Chondrocyte (in vitro differentiated cells): ENCODE results near the gene OR5B21. TPM values are rescaled to one million over a fixed set of nuclear protein-coding genes. Genes with fewer than 3 reads are reported as not detected.

Experiments
- DNase-seq: peaks from one replicate; pipeline ENCODE4 v3.0.0; 2021; ENCODE audit warnings: mixed read lengths, low spot score
- H3K27ac Mint-ChIP-seq: one replicate; pipeline ENCODE4 v1.8.0; 2021; ENCODE audit warnings: mild to moderate bottlenecking, moderate library complexity, mixed read lengths; ENCODE audit not compliant: unreplicated experiment
- H3K27me3 Mint-ChIP-seq: 2 replicates; pipeline ENCODE4 v1.8.0; 2021; ENCODE audit warnings: low read depth, mixed read lengths
- H3K36me3 Mint-ChIP-seq: 2 replicates; pipeline ENCODE4 v1.8.0; 2021; ENCODE audit warnings: low read depth, mixed read lengths
- H3K4me1 Mint-ChIP-seq: 2 replicates; pipeline ENCODE4 v1.8.0; 2021; ENCODE audit warnings: low read depth, mild to moderate bottlenecking, mixed read lengths
- H3K4me3 Mint-ChIP-seq: one replicate; pipeline ENCODE4 v1.8.0; 2021; ENCODE audit warnings: mild to moderate bottlenecking, moderate library complexity, mixed read lengths; ENCODE audit not compliant: unreplicated experiment
- H3K9me3 Mint-ChIP-seq: 2 replicates; pipeline ENCODE4 v1.8.0; 2021; ENCODE audit warnings: low read depth, mixed read lengths
- CTCF ChIP-seq: fragments of 200-600 bp; sonication (generic); IDR thresholded peaks from 2 replicates; pipeline ENCODE4 v1.5.0; 2021; ENCODE audit warnings: antibody characterized with exemption, mild to moderate bottlenecking, moderate library complexity
- total RNA-seq: library from RNA; stranded (reverse); gene quantifications from 3 replicates; pipeline ENCODE4 v1.2.1, GENCODE V29; 2021

OR5B21 gene
- total RNA-seq, 1 donor from 2014 or later = not detected

- Mint-ChIP-seq H3K36me3 (no peaks in the 10 kb centered on the region), H3K27ac (no peak overlapping the region), H3K27me3 (peaks cover 25% of the 10 kb centered on the region), H3K4me1 (no peaks in the 10 kb centered on the region), H3K4me3 (no peak overlapping the region), H3K9me3 (peaks cover 2% of the 10 kb centered on the region)
- no peak for DNase-seq
- no peak for TF ChIP-seq CTCF
Measured at GRCh38 chr11:58487170-58487569, 20.7 kb downstream of the OR5B21 start.

- TF ChIP-seq CTCF = no peak
- H3K4me1 Mint-ChIP-seq = no peaks in the 10 kb centered on the region
- H3K27ac Mint-ChIP-seq = no peak overlapping the region
- H3K9me3 Mint-ChIP-seq = peaks cover 2% of the 10 kb centered on the region
- no peaks in the 10 kb centered on the region for H3K36me3 Mint-ChIP-seq
- no peak for DNase-seq
- H3K4me3 Mint-ChIP-seq = no peak overlapping the region
- peaks cover 25% of the 10 kb centered on the region for H3K27me3 Mint-ChIP-seq
Measured at GRCh38 chr11:58485961-58486360, 21.9 kb downstream of the OR5B21 start.

- Mint-ChIP-seq H3K4me1 (no peaks in the 10 kb centered on the region), H3K4me3 (no peak overlapping the region), H3K27me3 (no peaks in the 10 kb centered on the region), H3K9me3 (peaks cover 34% of the 10 kb centered on the region), H3K36me3 (peaks cover 2% of the 10 kb centered on the region), H3K27ac (no peak overlapping the region)
- no peak for TF ChIP-seq CTCF
- DNase-seq = no peak
Measured at GRCh38 chr11:58471892-58472291, 36.0 kb downstream of the OR5B21 start.

- peaks cover 2% of the 10 kb centered on the region for H3K27me3 Mint-ChIP-seq
- no peak overlapping the region for H3K4me3 Mint-ChIP-seq
- no peak for DNase-seq
- no peaks in the 10 kb centered on the region for H3K4me1 Mint-ChIP-seq
- H3K27ac Mint-ChIP-seq = no peak overlapping the region
- no peak for TF ChIP-seq CTCF
- H3K36me3 Mint-ChIP-seq = no peaks in the 10 kb centered on the region
- peaks cover 6% of the 10 kb centered on the region for H3K9me3 Mint-ChIP-seq
Measured at GRCh38 chr11:58466293-58466692, 41.6 kb downstream of the OR5B21 start.

- Mint-ChIP-seq H3K36me3 (no peaks in the 10 kb centered on the region), H3K4me3 (no peak overlapping the region), H3K27me3 (peaks cover 2% of the 10 kb centered on the region), H3K4me1 (no peaks in the 10 kb centered on the region), H3K27ac (no peak overlapping the region), H3K9me3 (peaks cover 5% of the 10 kb centered on the region)
- no peak for TF ChIP-seq CTCF
- DNase-seq = no peak
Measured at GRCh38 chr11:58465690-58466089, 42.2 kb downstream of the OR5B21 start.

Other genes with a start within 250 kb of the OR5B21 start
- gene OR10W1, start 239.8 kb downstream of the OR5B21 start, total RNA-seq = not detected in 3 replicates
- gene OR5B17, start 149.0 kb downstream of the OR5B21 start, total RNA-seq = not detected in 3 replicates
- gene OR5B3, start 101.2 kb downstream of the OR5B21 start, total RNA-seq = not detected in 3 replicates
- gene OR5B2, start 80.0 kb downstream of the OR5B21 start, total RNA-seq = not detected in 3 replicates
- not detected in 3 replicates for gene OR5B12, start 65.9 kb downstream of the OR5B21 start, total RNA-seq
- 3.3 to 4.8 TPM (median 4.5 TPM) in 3 replicates for gene LPXN, start 67.8 kb upstream of the OR5B21 start, total RNA-seq
- gene ZFP91, start 71.0 kb upstream of the OR5B21 start, total RNA-seq = 44.0 to 48.1 TPM (median 46.0 TPM) in 3 replicates
- gene CNTF, start 114.6 kb upstream of the OR5B21 start, total RNA-seq = 0.92 to 1.3 TPM (median 1.1 TPM) in 3 replicates
- gene GLYAT, start 223.8 kb upstream of the OR5B21 start, total RNA-seq = not detected in 3 replicates